Neuronal stem cell (in vitro differentiated cells): ENCODE results near the gene CLMN.

Experiments used
- DNase-seq: peaks from one replicate; pipeline ENCODE4 v3.0.0-alpha.2; 2013; ENCODE audit warnings: low spot score
- H2AFZ ChIP-seq: one replicate; pipeline ENCODE4 v1.6.1; 2013; ENCODE audit warnings: mild to moderate bottlenecking, low read length, inconsistent platforms
- H2AK5ac ChIP-seq: 2 replicates; pipeline ENCODE4 v1.6.1; 2013; ENCODE audit warnings: low read depth, mild to moderate bottlenecking, inconsistent platforms, low read length, moderate library complexity, mixed read lengths
- H2BK120ac ChIP-seq: 2 replicates; pipeline ENCODE4 v1.6.1; 2013; ENCODE audit warnings: low read depth, mild to moderate bottlenecking, inconsistent platforms, low read length, moderate library complexity, mixed read lengths
- H2BK12ac ChIP-seq: one replicate; pipeline ENCODE4 v1.6.1; 2013; ENCODE audit warnings: low read length, inconsistent platforms
- H2BK15ac ChIP-seq: 2 replicates; pipeline ENCODE4 v1.6.1; 2013; ENCODE audit warnings: mild to moderate bottlenecking, low read length, inconsistent platforms, mixed read lengths
- H2BK5ac ChIP-seq: one replicate; pipeline ENCODE4 v1.6.1; 2013; ENCODE audit warnings: inconsistent platforms, mild to moderate bottlenecking, low read length, moderate library complexity
- H3K14ac ChIP-seq: one replicate; pipeline ENCODE4 v1.6.1; 2013; ENCODE audit warnings: low read length, inconsistent platforms
- H3K18ac ChIP-seq: 2 replicates; pipeline ENCODE4 v1.6.1; 2013; ENCODE audit warnings: low read length, inconsistent platforms
- H3K23ac ChIP-seq: 2 replicates; pipeline ENCODE4 v1.6.1; 2013; ENCODE audit warnings: low read depth, mild to moderate bottlenecking, mixed read lengths, low read length, inconsistent platforms; ENCODE audit not compliant: poor library complexity
- H3K27ac ChIP-seq: replicated peaks from 3 replicates; pipeline ENCODE4 v1.5.1; 2013; ENCODE audit warnings: low read length, inconsistent platforms
- H3K27me3 ChIP-seq, 3 experiments: 2 replicates each; pipeline ENCODE4 v1.6.1; 2013; ENCODE audit warnings: low read length in 3 of 3, mild to moderate bottlenecking in 2 of 3, inconsistent platforms in 1 of 3, low read depth in 1 of 3, mixed read lengths in 1 of 3, moderate library complexity in 1 of 3; ENCODE audit not compliant: control insufficient read depth in 3 of 3, insufficient read depth in 3 of 3
- H3K36me3 ChIP-seq, 2 donors: replicated peaks in 1 of 2; 2 replicates each; pipeline ENCODE4 v1.6.1; 2013; ENCODE audit warnings: low read length in 2 of 2; ENCODE audit not compliant: control insufficient read depth in 2 of 2, insufficient read depth in 2 of 2
- H3K4ac ChIP-seq: 2 replicates; pipeline ENCODE4 v1.6.1; 2013; ENCODE audit warnings: inconsistent platforms, mild to moderate bottlenecking, low read length, moderate library complexity
- H3K4me1 ChIP-seq, 2 donors: 1 replicate in 1 of 2; 2 replicates in 1 of 2; pipeline ENCODE4 v1.6.1; 2013; ENCODE audit warnings: low read length in 2 of 2, low read depth in 1 of 2; ENCODE audit not compliant: control insufficient read depth in 2 of 2, insufficient read depth in 1 of 2
- H3K4me2 ChIP-seq: one replicate; pipeline ENCODE4 v1.6.1; 2013; ENCODE audit warnings: mild to moderate bottlenecking, low read length, inconsistent platforms; ENCODE audit not compliant: insufficient read depth, poor library complexity, severe bottlenecking
- H3K4me3 ChIP-seq, 2 donors: 2 replicates each; pipeline ENCODE4 v1.5.1; 2013; ENCODE audit warnings: low read length in 2 of 2, mild to moderate bottlenecking in 2 of 2, inconsistent platforms in 1 of 2, moderate library complexity in 1 of 2
- H3K79me1 ChIP-seq: one replicate; pipeline ENCODE4 v1.6.1; 2013; ENCODE audit warnings: low read depth, mild to moderate bottlenecking, inconsistent platforms, low read length, moderate library complexity
- H3K9ac ChIP-seq: one replicate; pipeline ENCODE4 v1.6.1; 2013; ENCODE audit warnings: mild to moderate bottlenecking, low read depth, low read length, inconsistent platforms; ENCODE audit not compliant: poor library complexity
- H3K9me3 ChIP-seq, 2 donors: replicated peaks in 1 of 2; 2 replicates each; pipeline versions ENCODE3 to v1.6.1; 2013; ENCODE audit warnings: low read length in 2 of 2, mild to moderate bottlenecking in 2 of 2, inconsistent platforms in 1 of 2, low read depth in 1 of 2, mixed read lengths in 1 of 2, moderate library complexity in 1 of 2; ENCODE audit not compliant: control insufficient read depth in 2 of 2, insufficient read depth in 1 of 2
- H4K8ac ChIP-seq: one replicate; pipeline ENCODE4 v1.6.1; 2013; ENCODE audit warnings: low read depth, mild to moderate bottlenecking, inconsistent platforms, low read length, moderate library complexity
- H4K91ac ChIP-seq: one replicate; pipeline ENCODE4 v1.6.1; 2013; ENCODE audit warnings: low read length, low read depth, mild to moderate bottlenecking, inconsistent platforms; ENCODE audit not compliant: poor library complexity
- WGBS, 2 donors: extraction: QIAGEN DNeasy Blood & Tissue Kit; methylation state at CpG; one replicate each; pipeline ENCODE4 v1.1.7; 2013; ENCODE audit warnings: missing lambda C conversion rate in 2 of 2, mixed read lengths in 1 of 2; ENCODE audit not compliant: insufficient read length in 2 of 2, insufficient replicate concordance in 1 of 2; ENCODE audit errors: extremely low coverage in 2 of 2; 5-methylcytosine and 5-hydroxymethylcytosine counted together

The CLMN gene

DNA sequence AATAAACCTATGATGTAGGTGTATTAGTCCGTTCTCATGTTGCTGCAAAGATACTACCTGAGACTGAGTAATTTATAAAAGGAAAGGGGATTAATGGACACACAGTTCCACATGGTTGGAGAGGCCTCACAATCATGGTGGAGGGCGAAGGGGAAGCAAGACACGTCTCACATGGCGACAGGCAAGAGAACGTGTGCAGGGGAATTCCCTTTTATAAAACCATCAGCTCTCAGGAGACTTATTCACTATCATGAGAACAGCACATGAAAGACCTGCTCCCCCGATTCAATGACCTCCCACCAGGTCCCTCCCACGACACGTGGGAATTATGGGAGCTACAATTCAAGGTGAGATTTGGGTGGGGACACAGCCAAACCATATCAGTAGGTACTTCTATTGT is 103.7 kb downstream of the CLMN start:
- Histone ChIP-seq H2BK15ac (no peak overlapping the region), H4K91ac (no peak overlapping the region), H3K4me3 (no peak overlapping the region), H4K8ac (no peak overlapping the region), H3K14ac (no peak overlapping the region), H3K4ac (no peak overlapping the region), H2BK12ac (no peak overlapping the region), H3K27ac (no peak overlapping the region), H3K36me3 (no peaks in the 10 kb centered on the region), H3K4me1 (peaks cover 7 to 8% of the 10 kb centered on the region in 2 donors), H3K18ac (no peak overlapping the region), H2AFZ (no peak overlapping the region), H3K27me3 (no peaks in the 10 kb centered on the region), H2AK5ac (no peak overlapping the region), H3K9me3 (no peaks in the 10 kb centered on the region), H3K9ac (no peak overlapping the region), H2BK120ac (no peak overlapping the region), H3K79me1 (no peaks in the 10 kb centered on the region), H2BK5ac (no peak overlapping the region), H3K23ac (no peak overlapping the region), H3K4me2 (no peak overlapping the region)
- no CpG with 5 or more reads among the region's 8 CpGs for WGBS, 2 donors
- no peak for DNase-seq

DNA sequence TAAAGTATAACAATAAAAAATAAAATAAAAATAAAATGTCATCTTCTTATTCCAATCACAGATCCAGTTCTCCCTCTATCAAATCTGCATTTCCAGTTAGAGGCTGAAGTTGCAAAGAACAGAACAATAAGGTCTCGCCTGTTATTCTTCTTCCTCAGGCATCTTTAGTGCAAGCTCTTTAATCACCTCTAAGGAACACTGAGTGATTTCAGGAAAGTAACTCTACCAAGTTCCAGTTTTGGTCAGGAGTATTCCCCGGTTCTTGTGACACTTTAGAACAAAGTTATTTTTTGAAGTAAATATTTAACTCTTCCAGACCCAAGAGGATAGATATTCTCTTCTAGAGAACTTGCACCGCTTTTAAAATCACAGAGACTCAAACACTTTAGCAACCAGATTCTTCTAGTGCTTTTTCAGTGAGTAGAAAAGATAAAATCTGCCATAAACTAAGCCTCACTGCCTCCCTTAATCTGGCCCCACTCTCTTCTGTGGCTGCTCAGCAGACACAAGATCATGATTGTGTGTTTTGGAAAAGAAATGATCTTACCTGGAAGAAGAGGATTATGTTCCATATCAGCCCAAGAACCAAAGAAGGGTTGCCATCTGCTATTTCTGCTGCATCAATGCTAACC is 104.5 kb downstream of the CLMN start:
- H3K4me1 ChIP-seq = peaks cover 0 to 3% of the 10 kb centered on the region in 2 donors
- H3K4me2 ChIP-seq = no peak overlapping the region
- no peak overlapping the region for H2BK5ac ChIP-seq
- H2BK120ac ChIP-seq = no peak overlapping the region
- no peak overlapping the region for H2AK5ac ChIP-seq
- no peak overlapping the region for H3K18ac ChIP-seq
- no peak overlapping the region for H4K91ac ChIP-seq
- no peaks in the 10 kb centered on the region for H3K9me3 ChIP-seq
- H2BK15ac ChIP-seq = no peak overlapping the region
- no peak overlapping the region for H3K27ac ChIP-seq
- no peaks in the 10 kb centered on the region for H3K27me3 ChIP-seq
- H4K8ac ChIP-seq = no peak overlapping the region
- WGBS, 2 donors = no CpG with 5 or more reads among the region's 3 CpGs
- no peaks in the 10 kb centered on the region for H3K79me1 ChIP-seq
- H3K36me3 ChIP-seq = no peaks in the 10 kb centered on the region
- H3K14ac ChIP-seq = no peak overlapping the region
- no peak overlapping the region for H3K9ac ChIP-seq
- no peak for DNase-seq
- H3K23ac ChIP-seq = no peak overlapping the region
- no peak overlapping the region for H3K4me3 ChIP-seq
- no peak overlapping the region for H3K4ac ChIP-seq
- no peak overlapping the region for H2BK12ac ChIP-seq
- H2AFZ ChIP-seq = no peak overlapping the region

DNA sequence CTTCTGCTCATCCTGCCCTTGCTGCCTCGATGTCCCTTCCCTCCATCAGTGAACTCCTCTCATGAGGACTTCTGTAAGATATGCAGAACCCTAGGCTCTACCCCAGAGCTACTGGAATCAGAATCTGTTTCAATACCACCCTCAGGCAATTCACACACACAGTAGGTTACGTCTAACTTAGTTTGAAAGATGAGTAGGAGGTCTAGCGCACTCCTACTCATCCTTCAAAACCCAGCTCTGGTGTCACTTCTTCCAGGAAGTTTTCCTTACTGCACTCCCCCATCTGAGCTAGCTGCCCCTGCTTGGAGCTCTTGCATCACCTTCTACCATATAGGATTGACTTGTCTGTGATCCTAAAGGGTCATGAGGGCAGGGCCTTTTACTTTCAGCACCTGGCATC is 105.9 kb downstream of the CLMN start:
- DNase-seq = no peak
- H2BK120ac ChIP-seq = no peak overlapping the region
- no peak overlapping the region for H3K4ac ChIP-seq
- H2BK12ac ChIP-seq = no peak overlapping the region
- H4K91ac ChIP-seq = no peak overlapping the region
- H2BK15ac ChIP-seq = no peak overlapping the region
- no peaks in the 10 kb centered on the region for H3K9me3 ChIP-seq
- H2BK5ac ChIP-seq = no peak overlapping the region
- H4K8ac ChIP-seq = no peak overlapping the region
- H3K18ac ChIP-seq = no peak overlapping the region
- no peak overlapping the region for H2AFZ ChIP-seq
- no peak overlapping the region for H2AK5ac ChIP-seq
- no peak overlapping the region for H3K14ac ChIP-seq
- H3K27me3 ChIP-seq = no peaks in the 10 kb centered on the region
- WGBS, 2 donors = no CpG with 5 or more reads among the region's 3 CpGs
- no peaks in the 10 kb centered on the region for H3K79me1 ChIP-seq
- H3K27ac ChIP-seq = no peak overlapping the region
- H3K36me3 ChIP-seq = no peaks in the 10 kb centered on the region
- H3K4me3 ChIP-seq = no peak overlapping the region
- no peak overlapping the region for H3K9ac ChIP-seq
- no peak overlapping the region for H3K23ac ChIP-seq
- no peak overlapping the region for H3K4me2 ChIP-seq
- peaks cover 0 to 3% of the 10 kb centered on the region in 2 donors for H3K4me1 ChIP-seq

DNA sequence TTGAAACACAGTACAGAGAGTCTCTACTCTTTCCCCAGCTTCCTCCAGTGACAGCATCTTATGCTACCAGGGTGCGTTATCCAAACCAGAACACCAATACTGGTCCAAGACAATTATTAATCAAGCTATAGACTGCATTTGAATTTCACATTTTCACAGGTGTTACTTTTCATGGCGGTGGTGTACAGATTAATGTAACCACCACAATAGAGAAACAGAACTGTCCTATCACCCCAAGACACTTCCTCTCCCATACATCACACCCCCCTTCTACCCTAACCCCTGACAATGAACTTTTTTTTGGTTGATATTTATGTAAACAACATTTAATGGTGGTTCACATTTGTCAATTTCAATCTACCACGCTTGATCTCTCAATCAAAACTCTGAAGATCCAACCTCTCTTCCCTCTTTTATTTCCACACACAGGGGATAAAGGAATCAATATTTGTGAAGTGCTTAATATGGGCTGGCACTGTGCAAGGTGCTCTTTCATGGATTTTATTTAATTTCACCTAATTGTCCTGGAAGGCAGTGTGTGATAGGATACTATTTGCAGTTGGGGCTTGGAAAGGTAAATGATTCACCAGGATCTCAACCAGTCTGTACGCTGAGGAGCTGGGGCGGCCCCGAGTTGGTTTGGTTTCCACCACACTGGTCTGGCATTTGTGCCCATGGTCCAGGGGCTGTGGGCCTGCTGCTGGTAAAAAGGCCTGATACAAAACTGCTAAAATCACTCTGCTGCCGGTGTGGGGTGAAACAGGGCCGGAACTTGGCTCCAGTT is 107.8 kb downstream of the CLMN start:
- Histone ChIP-seq H2BK120ac (no peak overlapping the region), H3K27ac (no peak overlapping the region), H3K4me3 (no peak overlapping the region), H3K4me1 (no peaks in the 10 kb centered on the region), H3K79me1 (no peaks in the 10 kb centered on the region), H2AK5ac (no peak overlapping the region), H3K4me2 (no peak overlapping the region), H3K36me3 (no peaks in the 10 kb centered on the region), H2BK5ac (no peak overlapping the region), H4K8ac (no peak overlapping the region), H2AFZ (no peak overlapping the region), H3K23ac (no peak overlapping the region), H2BK15ac (no peak overlapping the region), H3K4ac (no peak overlapping the region), H3K9me3 (no peaks in the 10 kb centered on the region), H3K14ac (no peak overlapping the region), H3K9ac (no peak overlapping the region), H3K27me3 (no peaks in the 10 kb centered on the region), H4K91ac (no peak overlapping the region), H3K18ac (no peak overlapping the region), H2BK12ac (no peak overlapping the region)
- no CpG with 5 or more reads among the region's 8 CpGs for WGBS, 2 donors
- DNase-seq = no peak
